ENCODE data around the gene PDXK. TPM values are rescaled to one million over a fixed set of nuclear protein-coding genes. Genes with fewer than 3 reads are reported as not detected.

Gene PDXK
- total and polyA plus RNA-seq, 2 of the 13 experiments (the other 11 are each of a cell fraction or from before 2014, with no cell fraction given), result 114 to 184 TPM

GRCh38 chr21:43718872-43719747 is at the start of gene PDXK (continued):
- TF ChIP-seq SNAPC4 (CRISPR knock-in tag; IDR thresholded peaks at IDR 0.05) (no peak), MEIS1 (CRISPR knock-in tag; IDR thresholded peaks at IDR 0.05; ENCODE audit: borderline replicate concordance) (no peak), ZMAT5 (CRISPR knock-in tag; IDR thresholded peaks at IDR 0.05; ENCODE audit: borderline replicate concordance, low read depth) (no peak), ZFY (CRISPR knock-in tag; IDR thresholded peaks at IDR 0.05) (peak; percentile 81), ZNF276 (CRISPR knock-in tag; IDR thresholded peaks at IDR 0.05; ENCODE audit: low read depth) (no peak), YEATS4 (CRISPR knock-in tag; IDR thresholded peaks at IDR 0.05; ENCODE audit: borderline replicate concordance) (peak; percentile 88), NFIC (IDR thresholded peaks at IDR 0.05; ENCODE audit: low read length) (no peak), ZNF776 (CRISPR knock-in tag; IDR thresholded peaks at IDR 0.05) (peak; percentile 75), EZH2 (conservative IDR thresholded peaks at IDR 0.05; ENCODE audit: low read depth, low read length) (no peak), SAFB2 (CRISPR knock-in tag; IDR thresholded peaks at IDR 0.05; ENCODE audit: borderline replicate concordance, low read depth) (peak; percentile 27; the same call in 1 of the 2 replicates), TP53 (CRISPR knock-in tag; conservative IDR thresholded peaks at IDR 0.05) (no peak), LCORL (IDR thresholded peaks at IDR 0.05) (no peak), LCORL (CRISPR knock-in tag; IDR thresholded peaks at IDR 0.05) (no peak), U2AF1 (optimal IDR thresholded peaks at IDR 0.05; ENCODE audit: low read depth, low read length) (no peak), ZNF75D (CRISPR knock-in tag; IDR thresholded peaks at IDR 0.05; ENCODE audit: borderline replicate concordance) (no peak), ZNF747 (CRISPR knock-in tag; IDR thresholded peaks at IDR 0.05; ENCODE audit: borderline replicate concordance) (no peak), GZF1 (CRISPR knock-in tag; IDR thresholded peaks at IDR 0.05) (no peak), TBP (CRISPR knock-in tag; IDR thresholded peaks at IDR 0.05) (no peak), ZGPAT (CRISPR knock-in tag; IDR thresholded peaks at IDR 0.05) (peak; percentile 28; the same call in 1 of the 2 replicates)

All from HepG2 (cell line).